Gastroesophageal sphincter (tissue), 4 donors: ENCODE results near the gene ARID5B. TPM values are rescaled to one million over a fixed set of nuclear protein-coding genes. Genes with fewer than 3 reads are reported as not detected.

Experiments
- ATAC-seq: fragments of 150-250 bp; one replicate; pipeline ENCODE4 v1.9.1; 2016; ENCODE audit warnings: mild to moderate bottlenecking, moderate library complexity
- H3K27ac ChIP-seq, 4 donors: fragments of 200-600 bp; sonication (generic) in 3 of 4; 1 replicate in 3 of 4; 2 replicates in 1 of 4; pipeline ENCODE4 v1.5.1; 2016 to 2019
- H3K27me3 ChIP-seq: fragments of 200-600 bp; sonication (generic); one replicate; pipeline ENCODE4 v1.5.1; 2019
- H3K36me3 ChIP-seq, 2 donors: fragments of 200-600 bp; sonication (generic); one replicate each; pipeline ENCODE4 v1.5.1; 2019; ENCODE audit warnings: control low read depth in 1 of 2
- H3K4me1 ChIP-seq, 3 donors: fragments of 200-600 bp; sonication (generic); 1 replicate in 2 of 3; 2 replicates in 1 of 3; pipeline ENCODE4 v1.5.1; 2016 to 2019; ENCODE audit warnings: control low read depth in 2 of 3
- H3K4me3 ChIP-seq, 2 donors: fragments of 200-600 bp; sonication (generic); one replicate each; pipeline ENCODE4 v1.5.1; 2019; ENCODE audit warnings: mild to moderate bottlenecking in 1 of 2, moderate library complexity in 1 of 2
- H3K9me3 ChIP-seq, 3 donors: fragments of 200-600 bp; sonication (generic); one replicate each; pipeline ENCODE4 v1.5.1; 2017 to 2019; ENCODE audit warnings: control low read depth in 2 of 3
- CTCF ChIP-seq, 4 experiments: fragments of 200-600 bp in 2 of 4; fragments of 450-650 bp in 2 of 4; sonication (generic) in 1 of 4; IDR thresholded peaks; one replicate each; pipeline ENCODE4 v1.5.1; 2017 to 2019; ENCODE audit warnings: antibody characterized with exemption in 4 of 4, mild to moderate bottlenecking in 2 of 4, moderate library complexity in 2 of 4
- EP300 ChIP-seq: sonication (generic); formaldehyde crosslinking; IDR thresholded peaks from one replicate; pipeline ENCODE4 v1.6.1; 2017; ENCODE audit warnings: antibody characterized with exemption, mild to moderate bottlenecking
- POLR2A ChIP-seq, 2 donors: fragments of 450-650 bp; IDR thresholded peaks; one replicate each; pipeline ENCODE4 v1.6.1; 2017; ENCODE audit warnings: antibody characterized with exemption in 2 of 2, mild to moderate bottlenecking in 2 of 2, moderate library complexity in 1 of 2
- POLR2AphosphoS5 ChIP-seq: sonication (generic); formaldehyde crosslinking; IDR thresholded peaks from one replicate; pipeline ENCODE4 v1.6.1; 2017; ENCODE audit warnings: antibody characterized with exemption
- WGBS, 2 donors: methylation state at CpG; one replicate each; pipeline ENCODE4 v1.1.5; 2018; ENCODE audit warnings: low coverage in 1 of 2; 5-methylcytosine and 5-hydroxymethylcytosine counted together
- total RNA-seq, 4 donors: library from RNA; depleted of rRNA; stranded (reverse); fragments of >200 nt; gene quantifications; one replicate each; pipeline ENCODE4 v1.1.0, GENCODE V29; 2016

Gene ARID5B
- total RNA-seq, 4 donors from 2014 or later = 34.7 to 81.4 (median 62.5) TPM

- 94 to 96% methylated on average over 4 of the region's 4 CpGs for WGBS, 2 donors
- Histone ChIP-seq H3K27ac (no peak overlapping the region), H3K4me1 (no peaks in the 10 kb centered on the region), H3K4me3 (no peak overlapping the region), H3K27me3 (no peaks in the 10 kb centered on the region), H3K36me3 (no peaks in the 10 kb centered on the region), H3K9me3 (no peaks in the 10 kb centered on the region)
- no peak for TF ChIP-seq CTCF (IDR thresholded peaks at IDR 0.05)
- TF ChIP-seq POLR2AphosphoS5 = no peak
- TF ChIP-seq EP300 = no peak
- TF ChIP-seq POLR2A (IDR thresholded peaks at IDR 0.05) = no peak
- no peak for ATAC-seq
Measured at GRCh38 chr10:62115321-62115720, 213.8 kb downstream of the ARID5B start.

DNA sequence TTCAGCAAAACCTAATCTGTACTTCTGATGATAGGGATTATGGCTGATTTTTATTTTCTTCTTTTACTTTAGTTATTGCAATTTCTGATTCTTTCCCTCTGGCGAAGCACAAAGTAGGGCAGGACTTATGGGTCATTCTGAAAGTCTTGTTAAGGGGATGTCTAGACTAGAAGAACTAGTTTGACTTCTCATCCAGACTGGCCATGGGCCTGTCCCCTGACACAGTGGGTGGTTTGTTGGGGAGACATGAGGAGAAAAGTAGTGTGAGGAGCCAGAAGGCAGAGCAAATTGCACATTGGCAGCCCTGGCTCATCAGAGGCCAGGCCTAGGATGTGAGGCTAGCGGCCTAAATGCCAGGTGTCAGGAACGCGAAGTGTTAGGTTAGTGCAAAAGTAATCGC, 214.3 kb downstream of the ARID5B start:
- H3K27me3 ChIP-seq = no peaks in the 10 kb centered on the region
- H3K4me1 ChIP-seq = no peaks in the 10 kb centered on the region
- TF ChIP-seq POLR2A (IDR thresholded peaks at IDR 0.05) = no peak
- no peak for TF ChIP-seq EP300
- no peak for TF ChIP-seq CTCF (IDR thresholded peaks at IDR 0.05)
- TF ChIP-seq POLR2AphosphoS5 = no peak
- no peaks in the 10 kb centered on the region for H3K36me3 ChIP-seq
- no peak overlapping the region for H3K27ac ChIP-seq
- WGBS, 2 donors = 86 to 98% methylated on average over 5 of the region's 5 CpGs
- H3K4me3 ChIP-seq = no peak overlapping the region
- H3K9me3 ChIP-seq = no peaks in the 10 kb centered on the region
- ATAC-seq = no peak

- H3K36me3 ChIP-seq = no peaks in the 10 kb centered on the region
- no peaks in the 10 kb centered on the region for H3K27me3 ChIP-seq
- no peaks in the 10 kb centered on the region for H3K9me3 ChIP-seq
- no peak overlapping the region for H3K27ac ChIP-seq
- no peak for TF ChIP-seq POLR2A (IDR thresholded peaks at IDR 0.05)
- TF ChIP-seq POLR2AphosphoS5 = no peak
- TF ChIP-seq EP300 = no peak
- no peak for TF ChIP-seq CTCF (IDR thresholded peaks at IDR 0.05)
- WGBS, 2 donors = 87 to 95% methylated on average over 6 of the region's 6 CpGs
- no peak overlapping the region for H3K4me3 ChIP-seq
- ATAC-seq = no peak
- no peaks in the 10 kb centered on the region for H3K4me1 ChIP-seq
Measured at GRCh38 chr10:62116896-62117295, 215.4 kb downstream of the ARID5B start.

DNA sequence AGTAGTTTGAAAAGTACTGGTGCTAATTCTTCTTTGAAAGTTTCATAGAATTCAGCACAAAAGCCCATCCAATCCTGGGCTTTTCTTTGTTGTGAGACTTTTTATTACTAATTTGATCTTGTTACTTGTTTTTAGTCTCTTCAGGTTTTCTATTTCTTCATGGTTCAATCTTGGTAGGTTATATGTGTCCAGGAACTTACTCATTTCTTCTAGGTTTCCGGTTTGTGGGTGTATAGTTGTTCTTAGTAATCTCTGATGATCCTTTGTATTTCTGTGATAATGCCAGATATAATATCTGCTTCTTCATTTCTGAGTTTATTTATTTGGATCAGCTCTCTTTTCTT, 219.7 kb downstream of the ARID5B start:
- 86 to 88% methylated on average over 1 of the region's 1 CpG for WGBS, 2 donors
- peaks cover 0 to 6% (median 0%) of the 10 kb centered on the region in 3 donors for H3K9me3 ChIP-seq
- no peaks in the 10 kb centered on the region for H3K27me3 ChIP-seq
- H3K4me1 ChIP-seq = no peaks in the 10 kb centered on the region
- no peak overlapping the region for H3K27ac ChIP-seq
- H3K36me3 ChIP-seq = no peaks in the 10 kb centered on the region
- no peak for ATAC-seq
- H3K4me3 ChIP-seq = no peak overlapping the region
- no peak for TF ChIP-seq POLR2A (IDR thresholded peaks at IDR 0.05)
- no peak for TF ChIP-seq EP300
- no peak for TF ChIP-seq POLR2AphosphoS5
- TF ChIP-seq CTCF (IDR thresholded peaks at IDR 0.05) = no peak

DNA sequence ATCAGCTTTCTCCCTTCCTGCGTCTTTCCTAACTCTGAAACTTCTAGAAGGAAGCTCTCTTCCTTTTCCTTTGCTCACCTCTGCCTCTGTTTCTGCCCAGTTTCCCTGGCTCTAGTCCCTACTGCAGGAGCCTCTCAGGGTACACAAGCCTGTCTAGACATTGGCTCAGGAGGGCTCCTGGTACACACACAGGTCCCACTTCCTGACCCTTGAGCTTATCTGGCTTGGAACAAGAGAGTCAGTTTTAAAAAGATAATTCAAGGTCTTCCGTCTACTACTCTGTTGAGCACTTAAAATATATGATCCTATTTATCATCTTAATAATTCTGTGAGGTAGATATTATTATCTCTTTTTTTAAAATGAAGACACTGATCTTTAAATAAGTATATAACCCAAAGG, 226.5 kb downstream of the ARID5B start:
- Histone ChIP-seq H3K27ac (no peak overlapping the region), H3K36me3 (no peaks in the 10 kb centered on the region), H3K9me3 (peaks cover 0 to 3% (median 0%) of the 10 kb centered on the region in 3 donors), H3K4me3 (no peak overlapping the region), H3K4me1 (no peaks in the 10 kb centered on the region), H3K27me3 (no peaks in the 10 kb centered on the region)
- 75 to 83% methylated on average over 2 of the region's 2 CpGs for WGBS, 2 donors
- no peak for ATAC-seq
- TF ChIP-seq POLR2AphosphoS5 (no peak), CTCF (IDR thresholded peaks at IDR 0.05) (no peak), EP300 (no peak), POLR2A (IDR thresholded peaks at IDR 0.05) (no peak)
